Measurements from ENCODE around the gene MAGEA1. TPM values are rescaled to one million over a fixed set of nuclear protein-coding genes. Genes with fewer than 3 reads are reported as not detected.
"Not testable (repeated sequence)": the region's sequence is repeated elsewhere in the genome, so short reads cannot be mapped to it uniquely, and the experiment has no call there.

Gene MAGEA1
- total and polyA plus RNA-seq, 2 donors (not counting 1 experiment from before 2014, with no cell fraction given) = not detected

- no peaks in the 10 kb centered on the region for H3K36me3 ChIP-seq (ENCODE audit: control insufficient read depth, insufficient read depth, low read length)
- H2AFZ ChIP-seq (ENCODE audit: low read length) = no peak overlapping the region
- H3K9ac ChIP-seq (ENCODE audit: insufficient read depth, low read length) = no peak overlapping the region
- no peak overlapping the region for H3K4me2 ChIP-seq (ENCODE audit: extremely low read depth, insufficient read depth, low read length)
- H3K9me3 ChIP-seq (ENCODE audit: control insufficient read depth, insufficient read depth, low read depth, low read length) = no peaks in the 10 kb centered on the region
- DNase-seq (ENCODE audit: low read depth in 2 of 2) = no peak
- no peaks in the 10 kb centered on the region for H3K4me1 ChIP-seq (ENCODE audit: control insufficient read depth, extremely low read depth, insufficient read depth, low read length)
- H3K27me3 ChIP-seq (ENCODE audit: control insufficient read depth, insufficient read depth, low read length) = no peaks in the 10 kb centered on the region
- TF ChIP-seq EZH2 (IDR thresholded peaks at IDR 0.05; ENCODE audit: low read length, missing control alignments) (no peak), CTCF (conservative IDR thresholded peaks at IDR 0.05 in 1 of 2, IDR thresholded peaks at IDR 0.05 in 1 of 2; ENCODE audit: low read depth in 1 of 2, low read length in 2 of 2) (no peak)
- H4K20me1 ChIP-seq (ENCODE audit: control insufficient read depth, extremely low read depth, insufficient read depth, low read length) = no peaks in the 10 kb centered on the region
- no peaks in the 10 kb centered on the region for H3K79me2 ChIP-seq (ENCODE audit: control insufficient read depth, insufficient read depth, low read length)
- H3K4me3 ChIP-seq (replicated peaks in 1 of 4; ENCODE audit: control extremely low read depth in 1 of 4, insufficient read depth in 1 of 4, low read depth in 3 of 4, low read length in 4 of 4) = no peak overlapping the region
- no peak overlapping the region for H3K27ac ChIP-seq (ENCODE audit: insufficient read depth, low read length)
Observed at GRCh38 chrX:153161952-153162351, 17.1 kb upstream of the MAGEA1 start.

GRCh38 chrX:153164733-153165132, 14.4 kb upstream of the MAGEA1 start:
- Histone ChIP-seq H3K9me3 (ENCODE audit: control insufficient read depth, insufficient read depth, low read depth, low read length) (no peaks in the 10 kb centered on the region), H3K4me2 (ENCODE audit: extremely low read depth, insufficient read depth, low read length) (no peak overlapping the region), H3K4me3 (replicated peaks in 1 of 4; ENCODE audit: control extremely low read depth in 1 of 4, insufficient read depth in 1 of 4, low read depth in 3 of 4, low read length in 4 of 4) (no peak overlapping the region), H3K27me3 (ENCODE audit: control insufficient read depth, insufficient read depth, low read length) (no peaks in the 10 kb centered on the region), H3K27ac (ENCODE audit: insufficient read depth, low read length) (no peak overlapping the region), H3K36me3 (ENCODE audit: control insufficient read depth, insufficient read depth, low read length) (no peaks in the 10 kb centered on the region), H3K79me2 (ENCODE audit: control insufficient read depth, insufficient read depth, low read length) (no peaks in the 10 kb centered on the region), H3K9ac (ENCODE audit: insufficient read depth, low read length) (no peak overlapping the region), H2AFZ (ENCODE audit: low read length) (no peak overlapping the region), H4K20me1 (ENCODE audit: control insufficient read depth, extremely low read depth, insufficient read depth, low read length) (no peaks in the 10 kb centered on the region), H3K4me1 (ENCODE audit: control insufficient read depth, extremely low read depth, insufficient read depth, low read length) (no peaks in the 10 kb centered on the region)
- TF ChIP-seq CTCF (conservative IDR thresholded peaks at IDR 0.05 in 1 of 2, IDR thresholded peaks at IDR 0.05 in 1 of 2; ENCODE audit: low read depth in 1 of 2, low read length in 2 of 2) = no peak
- no peak for TF ChIP-seq EZH2 (IDR thresholded peaks at IDR 0.05; ENCODE audit: low read length, missing control alignments)
- no peak for DNase-seq (ENCODE audit: low read depth in 2 of 2)

- H2AFZ ChIP-seq (ENCODE audit: low read length); H3K79me2 ChIP-seq (ENCODE audit: control insufficient read depth, insufficient read depth, low read length); H3K4me1 ChIP-seq (ENCODE audit: control insufficient read depth, extremely low read depth, insufficient read depth, low read length); H3K27me3 ChIP-seq (ENCODE audit: control insufficient read depth, insufficient read depth, low read length); H3K9ac ChIP-seq (ENCODE audit: insufficient read depth, low read length); H3K4me2 ChIP-seq (ENCODE audit: extremely low read depth, insufficient read depth, low read length); H3K4me3 ChIP-seq (replicated peaks in 1 of 4; ENCODE audit: control extremely low read depth in 1 of 4, insufficient read depth in 1 of 4, low read depth in 3 of 4, low read length in 4 of 4); DNase-seq (ENCODE audit: low read depth in 2 of 2); H4K20me1 ChIP-seq (ENCODE audit: control insufficient read depth, extremely low read depth, insufficient read depth, low read length); H3K9me3 ChIP-seq (ENCODE audit: control insufficient read depth, insufficient read depth, low read depth, low read length); H3K36me3 ChIP-seq (ENCODE audit: control insufficient read depth, insufficient read depth, low read length); H3K27ac ChIP-seq (ENCODE audit: insufficient read depth, low read length): not testable (repeated sequence)
Observed at GRCh38 chrX:153168423-153168822, 10.7 kb upstream of the MAGEA1 start.

Measured in fibroblast of lung (primary cell).